T-helper 17 cell (primary cell): ENCODE measurements around the gene APOM. TPM values are rescaled to one million over a fixed set of nuclear protein-coding genes. Genes with fewer than 3 reads are reported as not detected.

Experiments used
- ATAC-seq: fragments of 150-1000 bp; cut with Tn5 transposase; 2 replicates; pipeline ENCODE4 v1.10.0; 2021; ENCODE audit warnings: mild to moderate bottlenecking, moderate library complexity
- DNase-seq, 3 donors: peaks; one replicate each; pipeline versions ENCODE4 v3.0.0 to v3.0.0-alpha.2; 2020 to 2021
- H3K9me3 ChIP-seq: one replicate; pipeline ENCODE4 v1.7.0; 2013; ENCODE audit warnings: low read length, mild to moderate bottlenecking; ENCODE audit not compliant: control insufficient read depth, poor library complexity, severe bottlenecking
- H3K27ac Mint-ChIP-seq: one replicate; pipeline ENCODE4 v1.8.0; 2022; ENCODE audit warnings: mild to moderate bottlenecking, moderate library complexity, mixed read lengths
- H3K27me3 Mint-ChIP-seq: one replicate; pipeline ENCODE4 v1.8.0; 2022; ENCODE audit warnings: mixed read lengths
- H3K36me3 Mint-ChIP-seq: one replicate; pipeline ENCODE4 v1.8.0; 2022; ENCODE audit warnings: low read depth, mixed read lengths
- H3K4me1 Mint-ChIP-seq: one replicate; pipeline ENCODE4 v1.8.0; 2022; ENCODE audit warnings: mild to moderate bottlenecking, mixed read lengths
- H3K4me3 Mint-ChIP-seq: one replicate; pipeline ENCODE4 v1.8.0; 2022; ENCODE audit warnings: mild to moderate bottlenecking, moderate library complexity, mixed read lengths
- total RNA-seq, 4 donors: library from RNA in 2 of 4; stranded (reverse) in 2 of 4; gene quantifications; one replicate each; pipeline ENCODE4 v1.2.3 and lab custom pipeline; 2022 to 2026

APOM gene
- total RNA-seq, 2 donors from 2014 or later = 2.9 to 4.0 TPM

GRCh38 chr6:31636698-31637596 is 18.7 kb upstream of the APOM start:
- peaks cover 3% of the 10 kb centered on the region for H3K4me1 Mint-ChIP-seq

GRCh38 chr6:31639043-31639442 is 16.7 kb upstream of the APOM start:
- peaks cover 1% of the 10 kb centered on the region for H3K4me1 Mint-ChIP-seq
- H3K9me3 ChIP-seq = no peaks in the 10 kb centered on the region
- no peak overlapping the region for H3K27ac Mint-ChIP-seq
- ATAC-seq = no peak
- H3K4me3 Mint-ChIP-seq = no peak overlapping the region
- H3K36me3 Mint-ChIP-seq = peaks cover under 1% of the 10 kb centered on the region
- no peaks in the 10 kb centered on the region for H3K27me3 Mint-ChIP-seq
- no peak for DNase-seq

More at GRCh38 chr6:31636698-31637596, 18.7 kb upstream of the APOM start:
- peak overlapping the region; percentile 49 for H3K27ac Mint-ChIP-seq
- no peaks in the 10 kb centered on the region for H3K27me3 Mint-ChIP-seq
- ATAC-seq = no peak
- peaks cover 4% of the 10 kb centered on the region for H3K36me3 Mint-ChIP-seq
- no peaks in the 10 kb centered on the region for H3K9me3 ChIP-seq
- H3K4me3 Mint-ChIP-seq = no peak overlapping the region
- no peak for DNase-seq

- Mint-ChIP-seq H3K27ac (no peak overlapping the region), H3K36me3 (no peaks in the 10 kb centered on the region)
- DNase-seq = no peak
Measured at GRCh38 chr6:31639449-31639861, 16.2 kb upstream of the APOM start.

GRCh38 chr6:31640612-31641011 is 15.1 kb upstream of the APOM start:
- H3K9me3 ChIP-seq = no peaks in the 10 kb centered on the region
- Mint-ChIP-seq H3K36me3 (peaks cover 3% of the 10 kb centered on the region), H3K27me3 (no peaks in the 10 kb centered on the region), H3K4me1 (peaks cover 4% of the 10 kb centered on the region), H3K27ac (no peak overlapping the region), H3K4me3 (no peak overlapping the region)
- ATAC-seq (no peak), DNase-seq (no peak)

More at GRCh38 chr6:31639449-31639861, 16.2 kb upstream of the APOM start:
- no peak for ATAC-seq
- H3K4me3 Mint-ChIP-seq = no peak overlapping the region
- H3K9me3 ChIP-seq = no peaks in the 10 kb centered on the region
- no peaks in the 10 kb centered on the region for H3K4me1 Mint-ChIP-seq
- H3K27me3 Mint-ChIP-seq = no peaks in the 10 kb centered on the region

- DNase-seq (no peak), ATAC-seq (no peak)
- H3K27me3 Mint-ChIP-seq = no peaks in the 10 kb centered on the region
- no peaks in the 10 kb centered on the region for H3K9me3 ChIP-seq
- H3K27ac Mint-ChIP-seq = no peak overlapping the region
- H3K4me3 Mint-ChIP-seq = no peak overlapping the region
- H3K36me3 Mint-ChIP-seq = peaks cover 3% of the 10 kb centered on the region
- peaks cover 4% of the 10 kb centered on the region for H3K4me1 Mint-ChIP-seq
Measured at GRCh38 chr6:31641370-31641769, 14.3 kb upstream of the APOM start.

- Mint-ChIP-seq H3K36me3 (peaks cover 3% of the 10 kb centered on the region), H3K27me3 (no peaks in the 10 kb centered on the region), H3K4me1 (peaks cover 4% of the 10 kb centered on the region), H3K4me3 (no peak overlapping the region), H3K27ac (no peak overlapping the region)
- H3K9me3 ChIP-seq = no peaks in the 10 kb centered on the region
- no peak for DNase-seq
- no peak for ATAC-seq
Measured at GRCh38 chr6:31642798-31643570, 12.7 kb upstream of the APOM start.

GRCh38 chr6:31643818-31644454 is 11.8 kb upstream of the APOM start:
- Mint-ChIP-seq H3K27ac (peak overlapping the region; percentile 16), H3K4me3 (no peak overlapping the region), H3K27me3 (no peaks in the 10 kb centered on the region), H3K36me3 (peaks cover 3% of the 10 kb centered on the region), H3K4me1 (peaks cover 4% of the 10 kb centered on the region)
- DNase-seq (no peak), ATAC-seq (no peak)
- H3K9me3 ChIP-seq = no peaks in the 10 kb centered on the region

- H3K9me3 ChIP-seq = no peaks in the 10 kb centered on the region
- peak overlapping the region; percentile 27 for H3K27ac Mint-ChIP-seq
- H3K27me3 Mint-ChIP-seq = no peaks in the 10 kb centered on the region
- H3K4me1 Mint-ChIP-seq = peaks cover 10% of the 10 kb centered on the region
- ATAC-seq (no peak), DNase-seq (no peak)
- no peak overlapping the region for H3K4me3 Mint-ChIP-seq
- H3K36me3 Mint-ChIP-seq = peaks cover 3% of the 10 kb centered on the region
Measured at GRCh38 chr6:31645325-31645724, 10.4 kb upstream of the APOM start.

GRCh38 chr6:31651602-31652191 is 4.0 kb upstream of the APOM start:
- no peak for DNase-seq
- H3K9me3 ChIP-seq = no peaks in the 10 kb centered on the region
- peak; percentile 27 for ATAC-seq
- peaks cover 2% of the 10 kb centered on the region for H3K36me3 Mint-ChIP-seq
- H3K4me1 Mint-ChIP-seq = peaks cover 37% of the 10 kb centered on the region
- peak overlapping the region; percentile 96 for H3K4me3 Mint-ChIP-seq
- no peaks in the 10 kb centered on the region for H3K27me3 Mint-ChIP-seq
- H3K27ac Mint-ChIP-seq = peak overlapping the region; percentile 97

- H3K4me1 Mint-ChIP-seq = peaks cover 42% of the 10 kb centered on the region
- no peaks in the 10 kb centered on the region for H3K9me3 ChIP-seq
- H3K27ac Mint-ChIP-seq = peak overlapping the region; percentile 97
- DNase-seq (peak in 2 of 3 donors; percentile 66 to 75), ATAC-seq (peak; percentile 74)
- peak overlapping the region; percentile 96 for H3K4me3 Mint-ChIP-seq
- H3K36me3 Mint-ChIP-seq = peaks cover 2% of the 10 kb centered on the region
- H3K27me3 Mint-ChIP-seq = no peaks in the 10 kb centered on the region
Measured at GRCh38 chr6:31652925-31653724, 2.6 kb upstream of the APOM start.

- Mint-ChIP-seq H3K36me3 (peaks cover 2% of the 10 kb centered on the region), H3K27me3 (no peaks in the 10 kb centered on the region), H3K4me3 (no peak overlapping the region), H3K4me1 (peaks cover 53% of the 10 kb centered on the region), H3K27ac (no peak overlapping the region)
- DNase-seq (no peak), ATAC-seq (no peak)
- H3K9me3 ChIP-seq = no peaks in the 10 kb centered on the region
Measured at GRCh38 chr6:31654574-31655348, 933 bp upstream of the APOM start.
